PFSK-1 (cell line): ENCODE results near the gene IL1RN.

ENCODE experiments used
- FOXP2 ChIP-seq: optimal IDR thresholded peaks from 2 replicates; pipeline ENCODE3; 2011; ENCODE audit warnings: borderline replicate concordance, control low read depth, inconsistent platforms; ENCODE audit not compliant: insufficient read depth; ENCODE audit errors: extremely low read length, extremely low read depth
- POLR2AphosphoS5 ChIP-seq: IDR thresholded peaks from 2 replicates; pipeline ENCODE4 v1.6.1; 2012; ENCODE audit warnings: low read depth, mild to moderate bottlenecking, control low read depth, low read length, moderate library complexity
- REST ChIP-seq, 2 experiments: IDR thresholded peaks; 2 replicates each; pipeline versions ENCODE4 v1.6.1 to v1.8.0; 2011 to 2012; ENCODE audit warnings: low read depth in 2 of 2, low read length in 2 of 2, control low read depth in 1 of 2, inconsistent platforms in 1 of 2, mild to moderate bottlenecking in 1 of 2, moderate library complexity in 1 of 2; ENCODE audit not compliant: insufficient read depth in 1 of 2
- SIN3A ChIP-seq: IDR thresholded peaks from 2 replicates; pipeline ENCODE4 v1.6.1; 2012; ENCODE audit warnings: mild to moderate bottlenecking, low read length, moderate library complexity, borderline replicate concordance; ENCODE audit not compliant: insufficient read depth
- TAF1 ChIP-seq: IDR thresholded peaks from 2 replicates; pipeline ENCODE4 v1.6.1; 2012; ENCODE audit warnings: low read length, control low read depth, borderline replicate concordance; ENCODE audit not compliant: insufficient read depth

DNA sequence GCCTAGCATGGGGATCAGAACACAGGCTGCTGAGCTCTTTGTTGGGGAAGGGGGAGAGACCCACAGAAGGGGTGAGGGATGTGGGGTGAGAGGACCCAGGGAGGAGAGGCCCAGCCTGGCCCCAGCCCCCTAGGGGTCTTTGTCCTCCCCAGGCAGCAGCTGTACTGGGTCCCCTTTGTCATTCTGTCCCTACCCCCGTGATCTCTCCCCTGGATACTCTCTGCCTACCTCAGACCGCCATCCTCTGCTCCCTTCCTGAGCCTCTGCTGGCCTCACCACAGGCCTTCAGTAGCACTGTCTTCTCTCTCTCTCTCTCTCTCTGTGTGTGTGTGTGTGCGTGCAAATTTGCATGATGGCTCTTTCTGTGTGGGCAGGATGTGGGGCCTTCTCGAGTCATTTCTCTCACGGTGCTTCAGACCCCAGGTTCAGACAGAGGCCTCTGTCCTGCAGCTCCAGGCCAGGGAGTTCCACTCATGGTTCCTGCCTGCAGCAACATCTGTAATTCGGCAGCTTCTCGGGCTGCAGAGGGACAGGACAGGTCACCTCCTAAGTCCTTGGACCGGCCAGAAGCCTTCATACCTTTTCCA lies 47.7 kb downstream of the IL1RN start:
- TF ChIP-seq POLR2AphosphoS5 (no peak), REST (IDR thresholded peaks at IDR 0.05; ENCODE audit: insufficient read depth in 1 of 2, low read depth in 2 of 2, low read length in 2 of 2) (no peak), SIN3A (no peak), TAF1 (no peak), FOXP2 (no peak)
